ENCODE results near the gene ADPRH. TPM values are rescaled to one million over a fixed set of nuclear protein-coding genes. Genes with fewer than 3 reads are reported as not detected.

Gene ADPRH
- total and polyA plus RNA-seq, 2 of the 4 experiments (the other 2 are of a cell fraction), result under 0.01 to 0.12 TPM

- Histone ChIP-seq H3K18ac (ENCODE audit: low read depth, low read length) (no peak overlapping the region), H2BK20ac (ENCODE audit: low read depth, low read length) (no peak overlapping the region), H2AK9ac (replicated peaks; ENCODE audit: low read depth, low read length, poor library complexity) (no peak overlapping the region), H3K9me3 (ENCODE audit: control insufficient read depth, insufficient read depth, low read length) (no peaks in the 10 kb centered on the region), H3K4ac (ENCODE audit: low read depth, low read length) (no peak overlapping the region), H3K36me3 (ENCODE audit: control insufficient read depth, insufficient read depth, low read length) (no peaks in the 10 kb centered on the region), H2AK5ac (ENCODE audit: low read depth, low read length) (no peak overlapping the region), H3K4me2 (ENCODE audit: low read depth, low read length) (no peak overlapping the region), H4K8ac (ENCODE audit: low read depth in 2 of 2, low read length in 2 of 2) (no peak overlapping the region), H4K5ac (ENCODE audit: low read depth, low read length) (no peak overlapping the region), H3K4me3 (ENCODE audit: insufficient read depth, low read depth, low read length) (no peak overlapping the region), H2BK15ac (ENCODE audit: low read depth, low read length) (no peak overlapping the region), H4K20me1 (ENCODE audit: insufficient read depth, low read length) (no peaks in the 10 kb centered on the region), H2BK120ac (ENCODE audit: low read depth, low read length) (no peak overlapping the region), H3K4me1 (ENCODE audit: control insufficient read depth, insufficient read depth, low read length) (no peaks in the 10 kb centered on the region), H3K23ac (ENCODE audit: low read depth, low read length) (no peak overlapping the region), H3K56ac (ENCODE audit: extremely low read depth, insufficient read depth, low read length) (no peak overlapping the region), H4K91ac (ENCODE audit: insufficient read depth, low read depth, low read length) (no peak overlapping the region), H3K14ac (replicated peaks; ENCODE audit: low read depth, low read length) (no peak overlapping the region), H3K9me1 (ENCODE audit: insufficient read depth, low read length) (no peaks in the 10 kb centered on the region), H3K79me1 (ENCODE audit: low read depth in 1 of 2, low read length in 2 of 2) (no peaks in the 10 kb centered on the region), H2AFZ (replicated peaks; ENCODE audit: low read length, poor library complexity) (no peak overlapping the region), H3K27ac (ENCODE audit: insufficient read depth, low read length) (no peak overlapping the region), H3K27me3 (ENCODE audit: control insufficient read depth, insufficient read depth, low read length) (peaks cover 21% of the 10 kb centered on the region), H2BK5ac (ENCODE audit: low read depth, low read length, poor library complexity, severe bottlenecking) (no peak overlapping the region), H3K9ac (ENCODE audit: low read depth, low read length) (no peak overlapping the region)
- POLR2A ChIA-PET (ENCODE audit: unreplicated experiment), result no interaction called here
- dilution Hi-C loops (cut with HindIII; ENCODE audit: low sequenced_read_pairs, unreplicated experiment), result no loop called here
- no TSS peak for BruUV-seq (replicated peaks)
- DNase-seq (peak; percentile 52), ATAC-seq (ENCODE audit: low read depth) (no peak; the same call in 1 of the 2 replicates)
- CTCF ChIA-PET, result interaction anchor here (0.7 kb wide), 1 partner anchor 207 kb away, joined by 4 read pairs; no protein-coding TSS in a partner anchor
- intact Hi-C loops (cut with micrococcal nuclease), result no loop called here
- in situ Hi-C loops (cut with MboI; ENCODE audit: low sequenced_read_pairs), result no loop called here
- no peak for TF ChIP-seq MAFK (IDR thresholded peaks at IDR 0.05; ENCODE audit: low read depth, low read length)
- no peak for TF ChIP-seq RCOR1 (IDR thresholded peaks at IDR 0.05; ENCODE audit: insufficient replicate concordance, low read length)
- no peak for TF ChIP-seq BHLHE40 (IDR thresholded peaks at IDR 0.05; ENCODE audit: low read depth, low read length)
- TF ChIP-seq CHD1 (IDR thresholded peaks at IDR 0.05; ENCODE audit: low read depth, low read length), result no peak
- TF ChIP-seq POLR2A (IDR thresholded peaks at IDR 0.05; ENCODE audit: low read depth, low read length), result no peak
- TF ChIP-seq MXI1 (IDR thresholded peaks at IDR 0.05; ENCODE audit: borderline replicate concordance, low read depth, low read length), result no peak
- no peak for TF ChIP-seq ELK1 (IDR thresholded peaks at IDR 0.05; ENCODE audit: borderline replicate concordance, low read depth, low read length)
- TF ChIP-seq RAD21 (IDR thresholded peaks at IDR 0.05; ENCODE audit: low read length), result no peak
- TF ChIP-seq MAZ (IDR thresholded peaks at IDR 0.05; ENCODE audit: borderline replicate concordance, low read depth, low read length), result no peak
- no peak for TF ChIP-seq CTCF (conservative IDR thresholded peaks at IDR 0.05; ENCODE audit: low read depth, low read length)
- TF ChIP-seq RFX5 (IDR thresholded peaks at IDR 0.05; ENCODE audit: low read depth, low read length), result no peak
- TF ChIP-seq NFE2L2 (IDR thresholded peaks at IDR 0.05; ENCODE audit: low read depth, low read length), result no peak
- TF ChIP-seq SMC3 (IDR thresholded peaks at IDR 0.05; ENCODE audit: low read depth, low read length), result no peak
- no peak for TF ChIP-seq FOS (IDR thresholded peaks at IDR 0.05; ENCODE audit: low read depth, low read length)
- TF ChIP-seq USF2 (IDR thresholded peaks at IDR 0.05; ENCODE audit: low read depth, low read length), result no peak
- TF ChIP-seq CEBPB (IDR thresholded peaks at IDR 0.05; ENCODE audit: low read depth, low read length), result no peak
- no CpG with 5 or more reads among the region's 1 CpG for WGBS, 2 experiments (ENCODE audit: extremely low coverage in 2 of 2, insufficient read length in 1 of 2)
Measured at GRCh38 chr3:119604878-119605277, 25.6 kb downstream of the ADPRH start.
